PFSK-1 (cell line): Measurements from ENCODE around the gene LRRC3.

Source experiments
- FOXP2 ChIP-seq: optimal IDR thresholded peaks from 2 replicates; pipeline ENCODE3; 2011; ENCODE audit warnings: borderline replicate concordance, control low read depth, inconsistent platforms; ENCODE audit not compliant: insufficient read depth; ENCODE audit errors: extremely low read length, extremely low read depth
- POLR2AphosphoS5 ChIP-seq: IDR thresholded peaks from 2 replicates; pipeline ENCODE4 v1.6.1; 2012; ENCODE audit warnings: low read depth, mild to moderate bottlenecking, control low read depth, low read length, moderate library complexity
- SIN3A ChIP-seq: IDR thresholded peaks from 2 replicates; pipeline ENCODE4 v1.6.1; 2012; ENCODE audit warnings: mild to moderate bottlenecking, low read length, moderate library complexity, borderline replicate concordance; ENCODE audit not compliant: insufficient read depth
- TAF1 ChIP-seq: IDR thresholded peaks from 2 replicates; pipeline ENCODE4 v1.6.1; 2012; ENCODE audit warnings: low read length, control low read depth, borderline replicate concordance; ENCODE audit not compliant: insufficient read depth
- TF ChIP-seq, protein P1 (sequence below), 2 experiments: IDR thresholded peaks; 2 replicates each; pipeline versions ENCODE4 v1.6.1 to v1.8.0; 2011 to 2012; ENCODE audit warnings: low read depth in 2 of 2, low read length in 2 of 2, control low read depth in 1 of 2, inconsistent platforms in 1 of 2, mild to moderate bottlenecking in 1 of 2, moderate library complexity in 1 of 2; ENCODE audit not compliant: insufficient read depth in 1 of 2

LRRC3 gene

DNA sequence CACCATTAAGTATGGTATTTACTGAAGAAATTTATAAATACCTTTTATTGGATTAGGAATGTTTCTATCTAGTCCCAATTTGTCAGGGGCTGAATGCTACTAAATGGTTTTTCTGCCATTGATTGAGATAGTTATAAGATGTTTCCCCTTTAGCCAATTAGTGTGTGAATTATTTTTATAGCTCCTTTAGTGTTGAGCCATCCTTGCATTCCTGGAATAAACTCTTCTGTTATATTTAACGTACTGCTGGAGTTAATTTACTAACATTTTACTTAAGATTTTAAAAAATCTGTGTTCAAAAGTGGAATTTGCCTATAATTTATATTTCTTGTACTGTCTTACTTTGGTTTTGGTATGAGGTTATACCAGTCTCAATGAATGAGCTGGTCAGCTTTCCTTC is 25.4 kb upstream of the LRRC3 start:
- TF ChIP-seq, protein P1, sequence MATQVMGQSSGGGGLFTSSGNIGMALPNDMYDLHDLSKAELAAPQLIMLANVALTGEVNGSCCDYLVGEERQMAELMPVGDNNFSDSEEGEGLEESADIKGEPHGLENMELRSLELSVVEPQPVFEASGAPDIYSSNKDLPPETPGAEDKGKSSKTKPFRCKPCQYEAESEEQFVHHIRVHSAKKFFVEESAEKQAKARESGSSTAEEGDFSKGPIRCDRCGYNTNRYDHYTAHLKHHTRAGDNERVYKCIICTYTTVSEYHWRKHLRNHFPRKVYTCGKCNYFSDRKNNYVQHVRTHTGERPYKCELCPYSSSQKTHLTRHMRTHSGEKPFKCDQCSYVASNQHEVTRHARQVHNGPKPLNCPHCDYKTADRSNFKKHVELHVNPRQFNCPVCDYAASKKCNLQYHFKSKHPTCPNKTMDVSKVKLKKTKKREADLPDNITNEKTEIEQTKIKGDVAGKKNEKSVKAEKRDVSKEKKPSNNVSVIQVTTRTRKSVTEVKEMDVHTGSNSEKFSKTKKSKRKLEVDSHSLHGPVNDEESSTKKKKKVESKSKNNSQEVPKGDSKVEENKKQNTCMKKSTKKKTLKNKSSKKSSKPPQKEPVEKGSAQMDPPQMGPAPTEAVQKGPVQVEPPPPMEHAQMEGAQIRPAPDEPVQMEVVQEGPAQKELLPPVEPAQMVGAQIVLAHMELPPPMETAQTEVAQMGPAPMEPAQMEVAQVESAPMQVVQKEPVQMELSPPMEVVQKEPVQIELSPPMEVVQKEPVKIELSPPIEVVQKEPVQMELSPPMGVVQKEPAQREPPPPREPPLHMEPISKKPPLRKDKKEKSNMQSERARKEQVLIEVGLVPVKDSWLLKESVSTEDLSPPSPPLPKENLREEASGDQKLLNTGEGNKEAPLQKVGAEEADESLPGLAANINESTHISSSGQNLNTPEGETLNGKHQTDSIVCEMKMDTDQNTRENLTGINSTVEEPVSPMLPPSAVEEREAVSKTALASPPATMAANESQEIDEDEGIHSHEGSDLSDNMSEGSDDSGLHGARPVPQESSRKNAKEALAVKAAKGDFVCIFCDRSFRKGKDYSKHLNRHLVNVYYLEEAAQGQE (IDR thresholded peaks at IDR 0.05; ENCODE audit: insufficient read depth in 1 of 2, low read depth in 2 of 2, low read length in 2 of 2), result no peak
- TF ChIP-seq SIN3A (no peak), POLR2AphosphoS5 (no peak), TAF1 (no peak), FOXP2 (no peak)

DNA sequence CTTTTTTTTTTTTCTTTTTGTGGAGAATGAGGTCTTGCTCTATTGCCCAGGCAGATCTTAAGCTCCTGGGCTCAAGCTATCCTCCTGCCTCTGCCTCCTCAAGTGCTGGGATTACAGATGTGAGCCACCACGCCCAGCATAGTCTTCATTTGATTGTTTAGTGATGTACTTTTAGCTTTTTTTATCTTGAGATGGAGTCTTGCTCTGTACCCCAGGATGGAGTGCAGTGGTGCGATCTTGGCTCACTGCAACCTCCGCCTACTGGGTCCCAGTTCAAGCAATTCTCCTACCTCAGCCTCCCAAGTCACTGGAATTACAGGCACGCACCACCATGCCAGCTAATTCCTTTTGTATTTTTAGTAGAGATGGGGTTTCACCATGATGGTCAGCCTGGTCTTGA is 24.0 kb upstream of the LRRC3 start:
- TF ChIP-seq, protein P1 (IDR thresholded peaks at IDR 0.05; ENCODE audit: insufficient read depth in 1 of 2, low read depth in 2 of 2, low read length in 2 of 2), result no peak
- TF ChIP-seq SIN3A (no peak), FOXP2 (no peak), TAF1 (no peak), POLR2AphosphoS5 (no peak)

DNA sequence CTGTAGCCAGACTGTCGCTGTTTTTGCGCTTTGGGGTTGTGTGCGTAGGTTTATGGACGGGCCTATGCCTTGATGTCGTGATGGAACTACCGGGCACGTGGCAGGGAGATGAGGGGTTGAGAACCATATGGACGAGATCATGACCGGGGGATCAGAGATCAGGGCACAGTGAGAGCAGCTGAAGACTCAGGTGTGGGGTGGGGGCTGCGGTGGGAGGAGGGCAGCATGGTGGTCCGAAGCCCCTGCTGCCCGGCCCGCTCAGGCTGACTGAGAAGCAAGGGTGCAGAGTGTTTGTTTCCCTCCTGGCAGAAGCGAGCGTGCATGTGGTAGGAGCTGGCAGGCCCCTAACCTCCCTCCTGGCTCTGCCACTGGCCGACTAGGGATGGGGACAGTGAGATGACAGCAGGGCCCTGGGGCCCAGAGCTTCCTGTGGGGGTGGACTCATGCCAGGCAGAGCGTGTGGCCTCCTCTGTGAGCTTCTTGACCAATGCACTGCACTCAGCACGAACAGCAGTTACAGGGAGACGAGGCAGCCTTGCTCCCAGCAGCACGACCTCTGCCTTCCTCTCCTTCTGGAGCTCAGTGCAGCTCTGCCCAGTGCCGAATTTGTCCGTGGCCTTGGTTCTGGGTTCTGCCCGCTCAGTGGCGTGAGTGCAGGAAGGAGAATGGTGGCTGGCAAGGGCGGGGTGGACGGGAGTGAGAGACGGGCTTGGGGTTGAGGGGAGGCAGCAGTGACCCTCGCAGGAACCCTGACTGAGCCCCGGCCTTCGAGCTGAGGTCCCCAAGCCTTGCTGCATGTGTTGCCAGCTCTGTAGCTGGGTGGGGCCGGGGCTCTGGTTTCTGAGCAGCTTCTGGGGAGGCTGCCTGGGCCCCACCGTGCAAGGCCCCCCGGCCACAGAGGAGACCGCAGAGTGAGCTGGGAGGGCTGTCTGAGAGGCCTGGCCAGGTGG is 22.2 kb upstream of the LRRC3 start:
- TF ChIP-seq SIN3A (no peak), FOXP2 (no peak), POLR2AphosphoS5 (no peak), TAF1 (no peak)
- TF ChIP-seq, protein P1 (IDR thresholded peaks at IDR 0.05; ENCODE audit: insufficient read depth in 1 of 2, low read depth in 2 of 2, low read length in 2 of 2), result no peak

DNA sequence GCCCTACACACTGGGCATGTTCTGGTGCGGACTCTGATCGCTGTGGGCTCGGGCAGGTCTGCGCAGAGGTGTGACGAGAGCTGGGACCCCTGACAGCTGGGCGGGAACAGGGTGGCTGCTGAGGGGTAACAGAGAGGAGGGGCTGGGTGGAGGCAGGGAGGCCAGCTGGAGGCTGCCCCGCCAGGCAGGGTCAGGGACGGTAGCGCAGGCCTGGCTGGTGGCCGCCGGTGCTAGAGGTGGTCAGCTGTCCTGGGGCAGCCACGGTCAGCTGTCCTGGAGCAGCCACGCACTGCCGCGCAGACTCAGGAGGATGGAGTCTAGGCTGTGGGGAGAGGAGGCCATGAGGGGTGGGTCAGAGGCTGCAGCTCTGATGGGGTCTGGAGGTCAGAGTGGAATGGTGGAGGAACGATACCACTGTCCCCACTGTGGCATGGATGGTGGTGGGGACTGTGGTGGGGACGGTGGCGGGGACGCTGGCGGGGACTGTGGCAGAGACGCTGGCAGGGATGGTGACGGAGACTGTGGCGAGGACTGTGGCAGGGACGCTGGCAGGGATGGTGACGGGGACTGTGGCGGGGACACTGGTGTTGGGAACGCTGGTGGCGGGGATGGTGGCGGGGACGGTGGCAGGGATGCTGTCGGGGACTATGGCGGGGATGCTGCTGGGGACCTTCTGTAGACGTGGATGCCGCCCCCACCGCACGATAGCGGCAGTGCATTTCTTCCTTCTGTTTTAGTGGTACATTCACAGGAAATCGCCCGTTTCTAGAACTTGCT is 21.3 kb upstream of the LRRC3 start:
- TF ChIP-seq TAF1 (no peak), POLR2AphosphoS5 (no peak), FOXP2 (no peak), SIN3A (no peak)
- TF ChIP-seq, protein P1 (IDR thresholded peaks at IDR 0.05; ENCODE audit: insufficient read depth in 1 of 2, low read depth in 2 of 2, low read length in 2 of 2), result no peak
